B cell (primary cell): ENCODE measurements around the gene MBP. TPM values are rescaled to one million over a fixed set of nuclear protein-coding genes. Genes with fewer than 3 reads are reported as not detected.

Experiments used
- ATAC-seq: fragments of 200-7000 bp; cut with Tn5 transposase; one replicate; pipeline ENCODE4 v1.10.0; 2021; ENCODE audit warnings: low read depth, mild to moderate bottlenecking, moderate number of reproducible peaks, moderate library complexity
- CTCF ChIA-PET: fragments of 350-600 bp; sonication (Branson Sonifier 250); formaldehyde crosslinking; loops from one replicate; lab custom pipeline; 2021; ENCODE audit warnings: antibody characterized with exemption, inconsistent platforms; lab: Charles Lee
- POLR2A ChIA-PET: fragments of 350-600 bp; sonication (Branson Sonifier 250); formaldehyde crosslinking; loops from one replicate; lab custom pipeline; 2021; ENCODE audit warnings: antibody characterized with exemption; lab: Charles Lee
- DNase-seq: peaks from one replicate; pipeline ENCODE4 v3.0.0; 2013
- H2AFZ ChIP-seq: 2 replicates; pipeline ENCODE4 v1.6.1; 2012; ENCODE audit warnings: mild to moderate bottlenecking, low read depth, low read length; ENCODE audit not compliant: insufficient read depth, poor library complexity, severe bottlenecking
- H3K27ac ChIP-seq, 2 donors: 1 replicate in 1 of 2; 2 replicates in 1 of 2; pipeline ENCODE4 v1.5.1; 2012 to 2013; ENCODE audit warnings: low read length in 2 of 2, mild to moderate bottlenecking in 2 of 2, moderate library complexity in 1 of 2
- H3K27me3 ChIP-seq, 4 experiments: fragments of 200-600 bp in 1 of 4; sonication (generic) in 1 of 4; replicated peaks in 1 of 4; 1 replicate in 2 of 4; 2 replicates in 2 of 4; pipeline versions ENCODE4 v1.6.1 to v1.7.0; 2013 to 2016; ENCODE audit warnings: low read length in 3 of 4, mild to moderate bottlenecking in 2 of 4, mixed read lengths in 1 of 4, moderate library complexity in 1 of 4; ENCODE audit not compliant: insufficient read depth in 4 of 4, control insufficient read depth in 3 of 4; ENCODE audit errors: control extremely low read depth in 1 of 4
- H3K36me3 ChIP-seq, 2 experiments: replicated peaks in 1 of 2; 1 replicate in 1 of 2; 2 replicates in 1 of 2; pipeline versions ENCODE4 v1.6.1 to v1.7.1; 2013; ENCODE audit warnings: low read length in 1 of 2; ENCODE audit not compliant: insufficient read depth in 2 of 2, control insufficient read depth in 1 of 2; ENCODE audit errors: control extremely low read depth in 1 of 2, extremely low read depth in 1 of 2
- H3K4me1 ChIP-seq, 2 donors: fragments of 200-600 bp in 1 of 2; sonication (generic) in 1 of 2; 1 replicate in 1 of 2; 2 replicates in 1 of 2; pipeline versions ENCODE4 v1.5.1 to v1.6.1; 2013 to 2017; ENCODE audit warnings: low read length in 2 of 2; ENCODE audit not compliant: control insufficient read depth in 2 of 2, insufficient read depth in 2 of 2
- H3K4me2 ChIP-seq: replicated peaks from 2 replicates; pipeline ENCODE3; 2012; ENCODE audit warnings: mild to moderate bottlenecking, low read depth, low read length; ENCODE audit not compliant: poor library complexity, severe bottlenecking
- H3K4me3 ChIP-seq, 5 experiments: fragments of 200-600 bp in 1 of 5; sonication (generic) in 1 of 5; 1 replicate in 3 of 5; 2 replicates in 2 of 5; pipeline versions ENCODE4 v1.5.1 to v1.7.0; 2011 to 2016; ENCODE audit warnings: low read length in 4 of 5, mild to moderate bottlenecking in 4 of 5, low read depth in 2 of 5, control low read depth in 1 of 5, moderate library complexity in 1 of 5; ENCODE audit not compliant: insufficient read depth in 1 of 5; ENCODE audit errors: control extremely low read depth in 1 of 5, extremely low read depth in 1 of 5
- H3K79me2 ChIP-seq: fragments of 200-600 bp; sonication (generic); one replicate; pipeline ENCODE4 v1.6.0; 2016; ENCODE audit warnings: low read length; ENCODE audit not compliant: control insufficient read depth, insufficient read depth
- H3K9ac ChIP-seq: fragments of 200-600 bp; sonication (generic); 2 replicates; pipeline ENCODE4 v1.6.1; 2017; ENCODE audit warnings: mild to moderate bottlenecking, low read length, moderate library complexity
- H3K9me3 ChIP-seq, 3 donors: one replicate each; pipeline versions ENCODE4 v1.6.1 to v1.7.1; 2013; ENCODE audit warnings: low read length in 2 of 3; ENCODE audit not compliant: control insufficient read depth in 2 of 3, insufficient read depth in 1 of 3; ENCODE audit errors: control extremely low read depth in 1 of 3
- H4K20me1 ChIP-seq: 2 replicates; pipeline ENCODE4 v1.6.0; 2012; ENCODE audit warnings: mild to moderate bottlenecking, low read length; ENCODE audit not compliant: insufficient read depth, control insufficient read depth, poor library complexity, severe bottlenecking
- H3K27ac Mint-ChIP-seq: one replicate; pipeline ENCODE4 v1.8.0; 2021; ENCODE audit warnings: mixed read lengths
- H3K27me3 Mint-ChIP-seq: one replicate; pipeline ENCODE4 v1.8.0; 2021; ENCODE audit warnings: mixed read lengths
- H3K4me1 Mint-ChIP-seq: one replicate; pipeline ENCODE4 v1.8.0; 2021; ENCODE audit warnings: mixed read lengths
- H3K4me3 Mint-ChIP-seq: one replicate; pipeline ENCODE4 v1.8.0; 2021; ENCODE audit warnings: mixed read lengths
- H3K9me3 Mint-ChIP-seq: one replicate; pipeline ENCODE4 v1.8.0; 2022; ENCODE audit warnings: mixed read lengths; ENCODE audit not compliant: insufficient read depth
- CTCF ChIP-seq: fragments of 200-600 bp; IDR thresholded peaks from one replicate; pipeline ENCODE4 v1.8.0; 2022; ENCODE audit warnings: antibody characterized with exemption, mild to moderate bottlenecking
- EZH2 ChIP-seq: IDR thresholded peaks from 2 replicates; pipeline ENCODE4 v1.6.1; 2012; ENCODE audit warnings: borderline replicate concordance, low read depth, mild to moderate bottlenecking, moderate library complexity, low read length; ENCODE audit not compliant: insufficient read depth, poor library complexity, severe bottlenecking
- WGBS: methylation state at CpG from one replicate; pipeline ENCODE4 v1.1.5; 2013; ENCODE audit warnings: missing lambda C conversion rate; ENCODE audit not compliant: insufficient coverage; 5-methylcytosine and 5-hydroxymethylcytosine counted together
- intact Hi-C: fragments of 100-400 bp; cut with micrococcal nuclease; formaldehyde crosslinking; loops from one replicate; pipeline ENCODE4 v1.10.0; 2022
- polyA plus RNA-seq: library from polyadenylated mRNA; depleted of rRNA; stranded (reverse); fragments of >200 nt; gene quantifications from 2 replicates; pipeline ENCODE4 v1.2.3, GENCODE V29; 2012
- total RNA-seq, 2 donors: library from RNA; stranded (reverse); fragments of 120-200 nt in 1 of 2; gene quantifications; 1 replicate in 1 of 2; 2 replicates in 1 of 2; pipeline versions ENCODE4 v1.2.3 to v1.2.4, GENCODE V29; 2013 to 2022

MBP gene
- total and polyA plus RNA-seq, 2 donors (not counting 1 experiment from before 2014, with no cell fraction given): 30.1 to 192 TPM

GRCh38 chr18:77170890-77171410 is 38.4 kb upstream of the MBP start:
- TF ChIP-seq EZH2: no peak
- no peak for TF ChIP-seq CTCF
- Mint-ChIP-seq H3K9me3 (no peaks in the 10 kb centered on the region), H3K27me3 (peaks cover 2% of the 10 kb centered on the region), H3K4me3 (no peak overlapping the region), H3K27ac (no peak overlapping the region), H3K4me1 (no peaks in the 10 kb centered on the region)
- no peak overlapping the region for H3K9ac ChIP-seq
- H3K27ac ChIP-seq: no peak overlapping the region
- H3K36me3 ChIP-seq: no peaks in the 10 kb centered on the region
- no peaks in the 10 kb centered on the region for H3K9me3 ChIP-seq
- H3K79me2 ChIP-seq: no peaks in the 10 kb centered on the region
- no peak overlapping the region for H3K4me2 ChIP-seq
- peaks cover 0 to 2% (median 0%) of the 10 kb centered on the region in 4 experiments for H3K27me3 ChIP-seq
- H4K20me1 ChIP-seq: no peaks in the 10 kb centered on the region
- H2AFZ ChIP-seq: no peak overlapping the region
- 76% methylated on average over 6 of the region's 8 CpGs for WGBS
- ChIA-PET POLR2A (interaction anchor here (0.6 kb wide), 1 partner anchor 345 kb away, joined by 5 read pairs; no protein-coding TSS in a partner anchor), CTCF (no interaction called here)
- intact Hi-C loops: no loop called here
- no peak overlapping the region for H3K4me3 ChIP-seq
- H3K4me1 ChIP-seq: no peaks in the 10 kb centered on the region
- ATAC-seq (no peak), DNase-seq (no peak)

- no peak overlapping the region for H2AFZ ChIP-seq
- no peaks in the 10 kb centered on the region for H4K20me1 ChIP-seq
- ATAC-seq (no peak), DNase-seq (no peak)
- no peaks in the 10 kb centered on the region for H3K36me3 ChIP-seq
- POLR2A ChIA-PET: no interaction called here
- no peaks in the 10 kb centered on the region for H3K79me2 ChIP-seq
- H3K4me3 Mint-ChIP-seq: no peak overlapping the region
- no peaks in the 10 kb centered on the region for H3K9me3 Mint-ChIP-seq
- peaks cover 0 to 2% (median 1%) of the 10 kb centered on the region in 4 experiments for H3K27me3 ChIP-seq
- no peaks in the 10 kb centered on the region for H3K4me1 Mint-ChIP-seq
- no peak for TF ChIP-seq EZH2
- no peak for TF ChIP-seq CTCF
- no peak overlapping the region for H3K27ac ChIP-seq
- no peak overlapping the region for H3K9ac ChIP-seq
- intact Hi-C loops: no loop called here
- 95% methylated on average over 15 of the region's 15 CpGs for whole genome bisulfite sequencing
- no peaks in the 10 kb centered on the region for H3K4me1 ChIP-seq
- no peak overlapping the region for H3K4me2 ChIP-seq
- CTCF ChIA-PET: interaction anchor here (1.0 to 1.1 kb wide), 2 partner anchors 9 to 43 kb away, joined by 3 read pairs; no protein-coding TSS in a partner anchor
- no peak overlapping the region for H3K27ac Mint-ChIP-seq
- H3K4me3 ChIP-seq: no peak overlapping the region
- peaks cover 13% of the 10 kb centered on the region for H3K27me3 Mint-ChIP-seq
- H3K9me3 ChIP-seq: peaks cover 0 to 4% (median 0%) of the 10 kb centered on the region in 3 donors
Observed at GRCh38 chr18:77168811-77169311, 36.3 kb upstream of the MBP start.
